ENCODE measurements around the gene SERGEF.
"Not testable (repeated sequence)": the region's sequence is repeated elsewhere in the genome, so short reads cannot be mapped to it uniquely, and the experiment has no call there.

The SERGEF gene

DNA sequence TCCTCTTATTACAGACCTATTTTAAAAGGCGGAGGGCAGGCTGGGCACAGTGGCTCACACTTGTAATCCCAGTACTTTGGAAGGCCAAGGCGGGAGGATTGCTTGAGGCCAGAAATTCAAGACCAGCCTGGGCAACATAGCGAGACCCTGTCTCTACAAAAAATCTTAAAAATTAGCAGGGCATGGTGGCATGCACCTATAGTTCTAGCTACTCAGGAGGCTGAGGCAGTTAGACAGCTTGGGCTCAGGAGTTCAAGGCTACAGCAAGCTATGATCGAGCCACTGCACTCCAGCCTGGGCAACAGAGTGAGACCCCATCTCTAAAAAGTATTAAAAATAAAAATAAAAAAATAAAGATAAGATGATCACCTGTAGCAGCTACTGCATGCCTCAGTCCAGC lies 12.7 kb downstream of the SERGEF start:
- not testable (repeated sequence) for DNase-seq

DNA sequence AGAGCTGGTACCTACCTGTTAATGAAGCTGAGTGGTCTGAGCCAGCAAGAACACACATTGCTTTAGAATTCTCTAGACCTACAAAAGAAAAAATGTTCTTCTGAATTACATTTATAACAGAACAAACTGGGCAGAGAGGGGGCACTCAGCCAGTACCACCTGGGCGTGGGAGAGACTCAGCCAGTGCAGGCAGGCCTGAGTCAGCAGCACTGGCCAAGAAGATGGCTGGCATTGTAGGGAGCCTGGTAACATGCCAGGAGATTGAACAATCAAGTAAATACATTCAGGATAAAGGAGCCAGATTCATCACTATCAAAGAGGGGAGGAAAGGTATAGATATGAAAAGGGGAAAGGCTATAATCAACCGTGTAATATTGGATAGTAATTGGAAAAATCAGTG lies 19.9 kb downstream of the SERGEF start:
- DNase-seq, result no peak

DNA sequence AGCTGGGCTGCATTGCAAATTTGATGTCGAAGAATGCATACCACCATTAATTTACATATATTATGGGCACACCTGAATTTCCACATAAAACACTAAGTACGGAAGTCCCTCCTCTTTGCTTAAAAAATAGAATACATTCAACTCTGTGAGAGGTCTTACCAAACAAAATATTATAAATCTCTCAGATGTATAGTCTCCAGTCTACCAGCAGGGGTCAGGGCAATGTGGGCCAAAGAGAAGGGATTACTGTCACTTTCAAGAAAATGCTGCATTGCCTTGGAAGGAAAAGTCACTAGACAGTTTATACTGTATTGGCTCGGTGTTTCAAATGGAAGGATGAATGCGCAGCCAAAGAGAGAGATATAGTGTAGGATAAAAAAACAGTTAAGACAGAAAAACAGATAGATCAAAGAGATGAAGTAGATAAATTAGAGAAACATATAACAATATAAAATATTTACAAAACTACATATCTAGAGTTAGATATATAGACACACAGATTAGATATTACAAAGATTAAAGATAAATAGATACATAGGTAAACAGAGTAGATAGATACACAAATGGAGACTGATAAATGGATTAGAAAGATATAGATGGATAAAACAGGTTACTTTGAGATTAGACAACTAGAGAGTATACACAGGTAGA lies 20.9 kb downstream of the SERGEF start:
- no peak for DNase-seq

DNA sequence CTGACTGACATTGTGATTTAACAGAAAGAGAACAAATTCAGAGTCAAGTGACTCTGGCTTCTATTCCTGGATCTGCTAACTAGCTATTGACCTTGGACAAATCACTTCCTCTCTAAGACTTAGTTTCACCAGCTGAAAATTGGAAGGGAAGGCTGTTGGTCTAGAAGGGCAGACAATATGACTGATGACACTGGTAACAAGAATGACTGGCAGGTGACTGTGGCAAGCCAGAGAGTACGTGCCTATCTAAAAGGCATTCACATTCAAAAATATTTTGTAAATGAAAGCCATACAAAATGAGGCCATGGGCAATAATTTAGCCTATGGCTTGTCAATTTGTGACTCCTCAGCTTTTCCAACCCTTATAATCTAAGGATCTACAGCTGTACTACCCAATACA lies 23.5 kb downstream of the SERGEF start:
- DNase-seq, result no peak

DNA sequence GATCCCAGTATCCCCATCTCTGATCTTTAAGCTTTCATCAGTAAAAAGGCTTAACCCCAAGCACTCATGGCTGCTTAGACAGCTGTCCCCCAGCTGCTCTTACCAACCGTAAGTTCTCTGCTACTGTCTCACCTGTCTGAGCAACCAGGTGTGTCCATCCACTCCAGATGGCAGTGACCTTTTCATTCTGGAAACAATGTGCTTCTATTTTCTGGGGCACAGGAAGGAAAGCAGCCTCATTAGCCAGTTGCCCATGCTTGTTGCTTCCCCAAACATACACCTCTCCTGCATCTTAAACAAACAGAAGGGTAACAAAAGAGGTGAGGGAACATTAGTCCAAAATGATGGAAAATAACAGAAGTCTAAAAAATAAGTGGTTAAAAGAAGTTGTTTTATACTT lies 24.4 kb downstream of the SERGEF start:
- DNase-seq, result no peak

DNA sequence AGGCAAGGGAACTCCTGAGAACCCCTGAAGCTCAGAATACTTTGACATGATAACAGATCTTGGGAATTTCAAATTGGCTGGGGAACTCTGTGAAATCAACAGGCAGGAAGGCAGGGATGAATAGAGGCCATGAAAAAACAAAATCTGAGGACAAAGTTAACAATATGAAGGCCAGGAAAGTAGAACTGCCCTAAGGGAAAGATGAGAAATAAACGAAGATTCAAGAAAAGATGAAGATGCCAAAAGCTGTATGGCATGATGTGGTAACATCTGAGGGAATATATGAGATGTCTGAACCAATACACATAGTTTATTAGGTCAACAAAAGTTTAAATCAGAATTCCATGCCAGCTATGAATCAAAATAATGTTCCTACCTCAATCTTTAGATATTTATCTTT lies 25.0 kb downstream of the SERGEF start:
- no peak for DNase-seq

DNA sequence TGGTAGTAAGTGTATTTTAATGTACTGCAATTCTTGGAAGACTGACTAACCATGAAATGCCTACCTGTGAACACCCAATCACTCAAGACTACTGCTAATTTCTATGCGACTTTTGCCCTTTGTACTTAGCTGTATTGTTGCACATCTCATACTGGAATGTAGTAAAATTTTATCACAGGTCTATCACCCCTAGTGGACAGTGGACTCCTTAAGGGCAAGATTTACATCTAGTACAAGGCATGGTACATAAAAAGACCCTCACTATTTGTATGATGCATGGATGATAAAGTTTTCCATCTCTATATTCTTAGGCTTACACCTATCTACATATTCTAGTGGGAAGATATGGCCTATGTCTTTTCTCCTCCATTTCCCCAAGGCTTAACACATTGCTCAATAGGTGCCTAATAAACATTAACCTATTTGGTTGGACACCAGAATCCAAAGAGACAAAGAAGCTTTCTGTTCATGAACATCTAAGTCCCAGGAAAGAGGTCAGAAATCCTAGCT lies 26.1 kb downstream of the SERGEF start:
- DNase-seq, result no peak

DNA sequence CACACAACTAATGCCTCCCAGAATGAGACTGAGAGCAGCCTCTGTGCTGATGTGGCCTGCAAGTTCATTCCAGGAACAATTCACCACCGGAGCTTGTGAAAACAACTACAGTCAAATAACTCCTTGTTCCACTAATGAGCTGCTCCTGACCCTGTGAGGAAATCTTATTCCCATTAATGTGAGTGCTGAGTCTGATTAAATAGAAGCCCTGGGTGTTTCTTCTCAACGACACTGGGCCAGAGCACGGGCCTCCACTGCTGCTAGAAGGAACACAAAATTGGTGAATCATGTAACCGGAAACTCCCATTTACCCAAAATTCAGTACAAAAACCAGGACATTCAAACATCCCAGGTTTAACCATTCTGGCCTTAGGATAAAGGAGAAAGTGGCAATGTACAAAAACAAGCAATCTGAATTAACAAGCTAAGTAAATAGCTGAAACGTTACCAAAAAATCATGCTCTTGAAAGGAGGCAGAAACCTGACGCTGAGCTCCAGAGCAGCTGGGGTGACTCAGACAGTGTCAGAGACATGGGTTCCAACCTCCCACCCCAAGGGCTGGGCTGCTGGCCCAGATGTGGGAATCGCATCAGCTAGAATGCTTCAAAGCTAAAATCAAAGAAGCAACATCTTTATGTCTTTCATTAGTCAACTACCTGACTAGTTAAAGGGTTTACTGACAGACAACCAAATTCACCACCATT lies 26.7 kb downstream of the SERGEF start:
- no peak for DNase-seq

DNA sequence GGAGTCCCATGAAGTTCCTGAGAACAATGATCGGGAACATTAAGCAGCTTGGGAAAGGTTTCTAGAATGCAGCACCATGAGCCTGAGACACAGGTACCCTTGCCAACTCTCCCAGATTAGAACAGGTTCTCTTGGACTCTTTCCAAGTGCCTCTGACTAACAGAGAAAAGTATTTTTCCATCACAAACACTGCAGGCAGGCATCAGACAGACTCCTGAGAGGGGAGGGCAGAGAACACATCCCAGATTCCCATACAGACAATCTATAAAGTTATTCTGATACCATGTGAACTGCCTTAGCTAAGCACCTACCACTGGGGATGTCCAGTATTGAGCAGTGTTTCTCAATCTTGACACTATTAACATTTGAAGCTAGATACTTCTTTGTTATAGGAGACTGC lies 27.3 kb downstream of the SERGEF start:
- DNase-seq, result no peak

DNA sequence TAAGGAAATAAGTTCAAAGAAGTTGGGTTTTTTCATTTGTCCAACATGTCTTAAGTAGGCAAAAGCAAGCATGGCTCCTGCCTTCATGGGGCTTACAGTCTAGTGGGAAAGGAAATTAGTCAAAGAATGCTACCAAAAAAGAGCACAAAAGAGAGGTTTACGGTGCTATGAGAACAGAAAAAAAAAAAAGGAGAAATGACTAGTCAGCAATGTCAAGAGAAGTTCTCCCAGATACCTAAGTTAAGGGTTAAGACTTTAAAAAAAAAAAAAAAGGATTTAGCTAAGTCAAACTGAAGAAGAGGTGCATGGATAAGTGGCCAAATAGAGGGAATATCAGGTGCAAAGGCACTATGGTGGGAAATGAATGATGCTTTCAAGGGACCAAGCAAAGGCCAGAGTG lies 29.3 kb downstream of the SERGEF start:
- no peak for DNase-seq

DNA sequence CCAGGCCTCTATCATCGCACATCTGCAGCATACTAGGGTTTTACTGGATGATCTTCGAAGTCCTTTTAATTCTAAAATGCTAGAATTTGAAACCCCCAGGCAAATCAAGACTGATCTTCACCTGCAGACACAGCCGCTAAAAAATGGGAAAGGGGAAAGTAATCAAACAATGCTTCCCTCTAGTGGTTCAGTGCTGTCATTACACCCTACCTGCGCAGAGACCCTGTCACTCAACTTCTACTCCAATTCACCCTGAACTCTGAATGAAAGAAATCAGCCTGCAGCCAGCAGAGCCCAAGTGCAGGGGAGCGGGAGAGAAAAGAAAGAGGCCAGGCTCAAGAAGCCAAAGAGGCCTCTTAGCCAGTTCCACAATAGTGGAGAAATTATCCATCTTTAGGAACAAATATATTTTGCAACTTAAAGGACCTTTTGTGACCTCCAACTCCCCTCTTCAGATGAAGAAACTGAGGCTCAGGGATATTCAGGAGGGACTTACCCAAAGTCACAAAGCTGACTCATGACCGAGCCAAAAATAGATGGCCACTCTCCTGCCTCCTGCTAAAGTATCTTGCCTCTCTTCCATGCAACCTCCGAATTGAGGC lies 33.0 kb downstream of the SERGEF start:
- no peak for DNase-seq

DNA sequence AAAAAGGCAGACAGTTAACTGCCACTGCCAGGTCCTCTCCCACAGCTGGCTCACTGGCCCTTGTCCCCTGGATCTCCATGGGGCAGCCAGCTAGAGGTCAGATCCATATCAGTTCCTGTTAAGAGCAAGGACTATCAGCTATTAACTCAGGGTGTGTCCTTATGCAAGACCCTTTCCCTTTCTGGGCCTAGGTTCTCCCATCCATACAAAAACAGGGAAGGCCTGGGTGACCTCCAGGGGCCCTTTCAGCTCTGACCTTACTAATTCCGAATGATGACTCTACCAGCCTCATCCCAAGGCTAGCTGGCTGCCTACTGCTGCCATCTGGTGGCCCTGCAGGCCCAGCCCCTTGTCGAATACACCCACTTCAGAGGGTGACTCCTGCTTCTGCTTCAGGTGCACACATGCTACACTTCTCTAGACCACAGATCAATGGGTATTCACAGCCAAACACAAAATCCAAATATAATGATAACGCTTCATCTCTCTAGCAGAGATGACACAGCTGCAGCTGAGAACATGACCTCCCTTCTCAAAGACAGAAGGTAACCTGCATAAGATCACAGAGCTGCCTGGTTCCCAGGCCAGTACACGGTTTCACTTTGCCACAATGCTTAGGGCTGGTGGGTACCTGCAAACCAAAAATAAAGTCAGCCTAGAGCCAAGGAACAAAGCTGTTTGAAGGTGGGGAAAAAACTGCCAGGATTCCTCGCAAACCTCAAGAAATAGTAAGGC lies 34.1 kb downstream of the SERGEF start:
- DNase-seq, result peak; percentile 44

DNA sequence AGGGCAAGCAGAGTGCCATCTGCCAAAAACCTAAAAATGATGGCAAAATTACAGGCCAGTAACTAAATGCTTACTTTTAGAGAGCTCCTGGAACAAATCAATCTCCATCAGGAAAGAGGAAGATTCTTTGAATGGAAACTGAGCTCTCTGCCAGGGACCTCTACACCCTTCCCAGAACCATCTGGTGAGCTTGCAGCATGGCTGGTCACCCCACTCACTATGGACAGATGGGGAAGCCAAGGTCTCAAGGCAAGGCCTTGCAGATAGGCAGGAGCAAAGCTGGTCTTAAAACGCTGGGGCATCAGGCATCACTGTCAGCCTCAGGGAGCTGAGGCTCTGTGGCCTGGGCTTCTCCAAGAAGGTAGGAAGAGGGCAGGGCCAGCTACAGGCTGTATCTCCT lies 36.2 kb downstream of the SERGEF start:
- no peak for DNase-seq

DNA sequence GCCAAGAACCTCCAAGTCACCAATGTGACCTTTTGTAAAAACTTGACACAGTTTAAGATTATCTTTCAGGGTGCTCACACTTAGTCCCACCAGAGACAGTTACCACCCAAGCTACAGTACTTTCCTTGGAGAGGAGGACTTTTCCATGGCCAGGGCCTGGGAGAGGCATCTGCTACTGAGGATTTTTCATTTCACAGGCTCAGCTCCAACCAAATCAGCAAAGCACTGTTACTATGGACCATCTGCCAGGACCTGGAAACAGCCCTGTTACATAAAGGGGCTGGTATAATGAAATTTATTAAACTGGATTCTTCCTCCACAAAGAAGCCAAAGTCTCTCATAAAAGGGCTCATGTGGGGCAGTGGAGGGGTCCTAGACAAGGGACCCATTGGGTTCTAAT lies 38.6 kb downstream of the SERGEF start:
- DNase-seq, result no peak

DNA sequence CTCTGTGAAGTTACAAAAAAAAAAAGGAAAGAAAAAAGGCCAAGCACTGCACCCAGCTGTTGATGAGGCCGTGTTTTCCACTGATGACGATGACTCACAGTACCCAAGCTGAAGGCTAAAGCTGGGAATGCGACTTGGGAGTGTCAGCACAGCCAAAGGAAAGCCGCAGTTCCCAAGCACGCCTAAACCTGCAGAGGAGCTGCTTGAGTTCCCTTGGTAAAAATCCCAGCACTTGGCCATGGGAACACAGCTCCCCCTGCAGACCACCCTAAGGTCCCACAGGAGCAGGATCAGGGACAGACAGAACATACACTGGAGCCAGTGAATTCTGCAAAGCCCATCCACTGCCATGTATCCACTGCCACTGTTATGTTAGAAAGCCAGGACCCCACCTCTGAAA lies 39.9 kb downstream of the SERGEF start:
- peak; percentile 66 for DNase-seq

DNA sequence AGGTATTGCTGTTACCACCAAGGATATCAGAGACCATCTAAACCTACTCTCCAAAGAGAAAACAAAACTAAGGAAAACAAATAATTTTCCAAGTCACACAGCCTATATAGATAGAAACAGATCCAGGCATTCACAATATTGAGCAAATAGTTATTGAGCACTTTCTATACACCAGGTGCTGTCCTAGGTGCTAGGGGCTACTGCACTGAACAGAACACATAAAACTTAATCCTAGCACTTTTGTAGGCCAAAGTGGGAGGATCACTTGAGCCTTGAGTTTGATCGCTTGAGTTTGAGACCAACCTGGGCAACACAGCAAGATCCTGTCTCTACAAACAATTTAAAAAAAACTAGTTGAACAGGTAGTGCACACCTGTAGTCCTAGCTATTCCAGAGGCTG lies 44.6 kb downstream of the SERGEF start:
- no peak for DNase-seq

DNA sequence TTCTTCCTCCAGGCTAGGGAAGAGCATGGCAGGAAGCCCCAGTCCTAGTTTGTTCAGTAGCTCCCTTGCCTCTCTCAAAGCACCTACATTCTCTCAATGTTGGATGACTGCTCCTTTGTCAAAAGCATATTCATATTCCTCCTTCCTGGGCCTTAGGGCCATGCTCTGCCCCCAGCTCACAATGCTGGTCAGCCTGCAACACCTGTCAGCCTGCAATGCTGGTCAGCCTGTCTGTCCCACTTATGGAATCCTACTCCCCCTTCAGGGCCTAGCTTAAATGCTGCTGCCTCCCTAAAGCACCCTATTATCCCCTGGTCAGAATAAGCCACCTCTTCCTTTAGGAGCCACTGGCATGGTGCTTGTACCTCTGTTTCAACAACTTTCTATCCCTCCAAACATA lies 45.2 kb downstream of the SERGEF start:
- no peak for DNase-seq

DNA sequence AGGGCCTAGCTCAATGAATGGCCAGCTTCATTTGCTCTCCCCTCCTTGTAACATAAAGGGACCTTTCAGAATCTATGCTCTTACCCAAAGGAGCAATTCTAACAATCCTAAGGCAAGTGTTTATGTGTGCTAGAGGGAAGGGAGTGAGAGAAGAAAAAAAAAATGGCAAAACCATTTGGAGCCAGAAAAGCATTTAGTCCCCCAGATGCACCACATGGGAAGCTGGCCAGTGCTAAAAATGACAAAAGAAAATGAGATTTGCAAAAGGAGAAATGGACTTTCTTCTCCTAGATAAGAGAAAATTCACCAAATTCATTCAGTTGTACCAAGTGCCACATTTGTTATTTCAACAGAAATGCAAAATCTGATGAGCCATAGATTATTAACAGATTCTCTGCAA lies 52.8 kb downstream of the SERGEF start:
- DNase-seq, result no peak

DNA sequence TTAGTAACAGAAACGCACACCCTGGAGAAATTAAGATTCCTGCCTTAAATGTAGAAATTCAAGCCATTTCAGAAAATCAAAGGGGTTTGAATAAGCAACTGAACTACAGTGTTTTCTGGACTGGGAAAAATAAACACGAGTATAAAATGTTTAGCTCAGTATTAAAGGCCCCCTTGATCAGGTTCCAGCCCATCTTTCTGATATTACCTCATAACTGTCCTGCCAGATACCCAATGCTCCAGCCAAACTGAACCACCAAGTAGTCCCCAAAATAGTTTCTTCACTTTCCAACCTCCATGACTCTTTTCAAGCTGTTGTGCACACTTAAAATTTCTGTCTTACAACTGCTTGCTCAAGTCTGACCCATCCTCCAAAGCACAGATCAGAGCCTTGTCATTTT lies 54.4 kb downstream of the SERGEF start:
- DNase-seq, result no peak

DNA sequence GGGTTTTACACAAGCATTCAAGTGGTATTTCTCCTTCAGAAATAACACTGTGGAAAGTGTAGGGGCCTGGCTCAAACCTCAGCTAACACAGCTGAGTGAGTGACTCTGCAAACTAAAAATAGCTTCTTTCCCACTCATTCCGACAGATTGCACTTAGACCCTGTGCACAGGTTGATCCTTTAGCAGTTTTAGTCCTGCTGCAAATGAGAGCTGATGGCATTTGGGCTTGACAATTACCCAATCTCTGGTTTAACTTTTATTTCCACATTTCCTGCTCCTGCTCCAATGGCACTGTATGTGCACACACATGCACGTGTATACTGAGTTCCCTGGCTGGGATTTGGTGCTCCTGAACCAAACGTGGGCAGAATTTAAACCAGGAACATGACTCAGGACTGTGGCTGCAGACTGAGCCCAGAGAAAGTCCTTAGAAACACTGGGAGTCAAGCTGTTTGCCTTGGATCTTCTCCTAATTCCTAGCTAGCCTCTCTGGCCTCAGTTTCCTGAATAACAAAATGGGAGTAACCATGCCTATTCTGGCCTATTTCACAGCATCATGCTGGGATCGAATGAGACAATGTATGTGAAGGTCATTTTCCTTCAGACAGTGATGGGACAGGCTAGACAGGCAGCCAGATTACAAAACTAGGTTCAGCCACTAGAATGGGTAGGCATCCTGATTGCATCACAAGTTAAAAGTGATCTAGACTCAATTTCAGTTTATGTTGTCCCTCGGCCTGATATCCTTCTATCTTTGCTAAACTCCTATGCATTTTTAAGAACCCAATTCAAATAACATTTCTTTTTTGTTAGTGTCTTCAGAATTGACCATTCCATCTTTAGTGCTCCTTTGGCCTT lies 58.2 kb downstream of the SERGEF start:
- DNase-seq, result no peak

DNA sequence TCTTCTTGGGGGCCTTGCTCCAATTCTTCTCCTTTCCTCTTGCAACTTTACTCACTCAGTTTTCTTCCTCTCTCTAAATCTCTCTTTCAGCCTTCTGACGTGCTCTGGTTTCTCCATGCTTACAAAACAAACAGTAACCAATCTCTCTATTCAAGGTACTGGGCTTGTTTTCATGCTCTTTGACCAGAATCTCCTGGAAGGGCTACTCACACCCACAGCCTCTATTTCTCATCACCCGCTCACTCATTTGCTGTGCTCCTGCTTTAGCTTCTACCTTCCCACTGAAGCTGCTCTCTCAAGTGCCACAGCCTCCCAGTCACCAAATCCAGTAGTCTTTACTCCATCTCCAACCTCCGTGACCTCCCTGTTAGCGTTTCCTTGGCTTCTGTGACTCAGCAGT lies 60.4 kb downstream of the SERGEF start:
- DNase-seq, result no peak

DNA sequence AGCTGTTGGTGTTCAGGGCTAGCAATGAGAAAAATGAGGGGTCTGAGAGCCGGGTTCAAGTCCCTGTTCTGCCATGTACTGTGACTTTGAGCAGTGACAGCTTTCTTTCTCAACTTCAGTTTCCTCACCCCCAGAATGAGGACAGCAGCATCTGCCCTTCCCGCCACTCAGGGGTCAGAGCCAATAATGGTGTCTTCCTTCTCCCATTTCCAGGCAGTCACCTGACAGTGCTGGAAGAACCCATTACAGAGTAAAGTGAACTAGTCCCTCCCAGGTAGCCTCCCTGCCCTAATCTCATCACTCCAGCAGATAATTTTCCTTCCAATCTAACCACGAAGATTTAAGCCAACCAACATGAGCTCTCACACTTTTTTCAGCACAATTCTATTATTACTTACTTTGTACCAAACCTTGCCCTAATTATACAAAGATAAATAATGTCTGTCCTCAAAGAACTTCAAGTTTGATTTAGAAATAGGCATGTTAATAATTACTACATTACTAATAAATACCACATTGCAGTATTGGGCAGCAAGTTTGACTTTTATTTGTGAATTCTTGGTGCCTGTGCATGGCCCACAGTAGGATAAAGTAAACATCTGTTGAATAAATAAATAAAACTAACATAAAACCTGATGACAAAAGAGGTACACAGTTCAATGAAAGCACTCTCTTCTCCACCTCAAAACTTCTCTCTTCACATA lies 61.0 kb downstream of the SERGEF start:
- DNase-seq, result no peak
